GM21526 (cell line): ENCODE results near the gene NHERF1.

Experiments used
- ATAC-seq: cut with Tn5 transposase; IDR thresholded peaks from one replicate; pipeline ENCODE4 v1.9.1; 2021; ENCODE audit warnings: moderate library complexity; ENCODE audit not compliant: unreplicated experiment, low FRiP score

NHERF1 gene

GRCh38 chr17:74732042-74732867 is 16.2 kb upstream of the NHERF1 start:
- no peak for ATAC-seq

DNA sequence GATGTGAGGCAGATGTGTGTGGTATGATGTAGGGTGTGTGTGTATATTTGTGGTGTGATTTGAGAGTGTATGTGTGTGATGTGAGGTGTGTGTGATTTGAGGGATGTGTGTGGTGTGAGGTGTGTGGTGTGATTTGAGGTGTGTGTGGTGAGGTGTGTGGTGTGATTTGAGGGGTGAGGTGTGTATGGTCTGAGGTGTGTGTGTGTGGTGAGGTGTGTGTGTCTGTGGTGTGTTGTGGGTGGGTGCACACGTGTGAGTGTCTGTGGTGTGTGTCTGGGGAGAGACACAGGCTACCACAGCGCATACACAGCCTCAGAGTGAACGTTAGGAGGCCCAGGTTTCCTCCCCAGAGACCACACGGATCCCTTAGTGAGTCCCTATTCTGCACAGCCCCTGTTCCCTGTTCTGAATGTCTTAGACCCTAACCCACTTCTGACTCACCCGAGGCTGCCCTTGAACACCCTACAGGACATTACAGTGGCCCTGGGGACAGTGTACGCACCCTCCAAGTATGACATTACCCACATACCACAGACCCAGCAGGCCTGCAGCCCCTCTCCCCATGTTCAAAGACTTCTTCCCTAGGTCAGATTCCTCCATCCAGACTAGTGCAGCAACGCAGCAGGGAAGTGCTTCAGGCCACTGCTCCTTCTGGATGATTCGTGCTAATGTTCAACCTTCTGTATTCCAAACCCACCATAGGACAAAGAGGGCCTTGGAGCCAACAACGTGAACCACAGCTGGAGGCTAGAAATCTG is 14.9 kb upstream of the NHERF1 start:
- ATAC-seq: no peak

GRCh38 chr17:74734256-74734655 is 14.2 kb upstream of the NHERF1 start:
- no peak for ATAC-seq

- ATAC-seq: no peak
Observed at GRCh38 chr17:74736513-74737298, 11.7 kb upstream of the NHERF1 start, which contains the start of gene RAB37. TSS of gene RAB37 (plus strand) at chr17:74737256. CDS start at chr17:74737273, 17 bp downstream.

- no peak for ATAC-seq
Observed at GRCh38 chr17:74737299-74738050, 11.0 kb upstream of the NHERF1 start.

GRCh38 chr17:74738051-74738996 is 10.1 kb upstream of the NHERF1 start:
- peak; percentile 41 for ATAC-seq

GRCh38 chr17:74739227-74739831 is 9.1 kb upstream of the NHERF1 start:
- ATAC-seq: no peak

GRCh38 chr17:74740173-74740572 is 8.3 kb upstream of the NHERF1 start:
- no peak for ATAC-seq

DNA sequence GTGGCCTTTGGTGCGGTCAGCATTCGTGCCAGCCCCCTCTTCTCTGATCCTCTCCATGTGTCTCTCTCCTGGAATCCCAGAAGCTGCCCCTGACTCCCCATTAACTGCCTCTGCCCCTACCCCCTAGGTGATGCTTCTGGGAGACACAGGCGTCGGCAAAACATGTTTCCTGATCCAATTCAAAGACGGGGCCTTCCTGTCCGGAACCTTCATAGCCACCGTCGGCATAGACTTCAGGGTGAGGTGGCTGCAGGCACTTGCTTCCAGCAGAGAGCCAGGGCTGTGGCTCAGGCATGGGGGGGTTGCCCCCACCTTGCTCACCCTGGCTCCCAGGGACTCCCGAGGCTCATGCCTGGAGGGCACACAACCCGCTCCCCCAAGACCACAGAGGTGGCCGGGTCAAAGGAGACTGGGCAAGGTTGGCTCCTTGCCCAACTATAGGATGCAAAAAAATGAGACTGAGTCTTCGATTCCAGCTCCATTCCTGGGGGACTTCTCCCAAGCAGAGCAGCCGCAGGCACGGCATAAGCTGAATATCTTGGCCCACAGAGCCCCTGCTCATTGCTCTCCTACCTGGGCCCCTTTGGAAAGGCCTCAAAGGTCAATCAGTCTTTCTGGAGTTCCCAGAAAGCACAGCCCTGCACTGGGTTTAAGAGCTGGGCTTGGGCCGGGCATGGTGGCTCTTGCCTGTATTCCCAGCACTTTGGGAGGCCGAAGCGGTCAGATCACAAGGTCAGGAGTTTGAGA is 7.6 kb upstream of the NHERF1 start:
- no peak for ATAC-seq

DNA sequence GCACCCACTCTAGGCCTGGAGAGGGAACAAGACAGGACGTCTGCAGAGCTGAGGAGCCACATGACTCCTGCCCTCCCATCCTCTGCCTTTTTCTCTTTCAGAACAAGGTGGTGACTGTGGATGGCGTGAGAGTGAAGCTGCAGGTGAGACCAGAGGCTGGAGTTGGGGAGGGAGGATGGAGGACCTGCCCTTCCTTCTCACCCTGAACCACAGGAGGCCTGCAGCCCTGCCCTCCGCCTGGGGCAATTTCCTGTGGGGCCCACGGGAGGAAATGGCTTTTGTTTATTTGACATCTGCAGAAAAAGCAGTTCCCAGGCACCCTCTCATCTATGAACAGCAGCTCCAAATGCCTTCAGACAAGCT is 6.3 kb upstream of the NHERF1 start:
- ATAC-seq: no peak

DNA sequence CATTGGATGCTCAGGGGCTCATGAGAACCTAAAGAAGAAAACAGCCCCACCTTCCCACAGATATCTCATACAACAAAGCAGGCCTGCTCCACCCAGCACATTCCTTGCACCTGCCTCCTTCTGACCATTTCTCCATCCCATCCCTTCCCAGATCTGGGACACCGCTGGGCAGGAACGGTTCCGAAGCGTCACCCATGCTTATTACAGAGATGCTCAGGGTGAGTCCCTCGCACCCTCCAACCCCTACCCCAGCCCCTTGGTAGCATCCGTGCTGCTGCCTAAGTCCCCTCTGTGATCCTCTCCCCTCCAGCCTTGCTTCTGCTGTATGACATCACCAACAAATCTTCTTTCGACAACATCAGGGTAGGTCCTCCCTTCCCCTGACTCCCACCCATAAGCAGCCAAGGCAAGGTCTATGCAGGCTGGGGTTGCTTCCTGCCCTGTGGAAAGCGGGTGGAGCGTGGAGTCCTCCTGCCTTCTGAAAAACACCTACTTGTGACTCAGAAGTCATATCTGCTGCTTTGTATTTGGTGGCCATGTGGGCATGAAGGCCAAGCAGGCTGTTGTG is 5.4 kb upstream of the NHERF1 start:
- ATAC-seq: no peak

DNA sequence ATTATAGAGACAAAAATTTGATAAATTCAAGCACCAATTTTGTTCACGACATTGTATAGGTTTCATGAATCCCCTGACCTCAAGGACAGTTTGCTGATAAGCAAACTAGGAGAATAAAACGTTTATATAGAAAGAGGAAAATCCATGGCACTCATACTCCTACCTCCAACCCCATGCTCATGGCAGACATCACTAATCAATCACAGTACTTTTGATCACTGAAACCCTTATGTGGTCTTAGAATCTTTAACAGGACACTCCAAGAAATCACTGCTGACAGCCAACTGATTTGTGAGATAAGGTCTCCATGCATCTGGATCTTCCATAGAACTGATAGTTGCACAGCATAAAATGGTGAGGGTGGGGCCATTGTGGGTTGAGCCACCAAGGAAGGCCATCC is 4.7 kb upstream of the NHERF1 start:
- no peak for ATAC-seq

DNA sequence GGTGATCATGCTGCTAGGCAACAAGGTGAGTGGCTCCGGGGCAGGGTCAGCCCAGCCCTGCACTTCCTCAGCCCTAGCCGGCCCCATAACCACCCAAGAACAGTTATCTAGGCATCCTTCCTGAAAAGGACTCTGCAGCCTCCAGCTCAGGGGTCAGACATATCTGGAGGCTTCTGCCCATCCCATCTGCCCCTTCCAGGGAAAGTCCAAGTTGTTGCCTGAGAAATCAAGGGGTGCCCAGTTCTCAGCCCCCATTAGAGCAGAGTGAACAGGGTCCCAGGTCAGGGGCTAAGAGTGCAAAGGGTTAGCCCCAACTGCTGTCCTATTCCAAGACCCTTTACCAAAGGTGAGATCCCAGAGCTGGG is 4.1 kb upstream of the NHERF1 start:
- no peak for ATAC-seq

GRCh38 chr17:74744714-74745547 is 3.5 kb upstream of the NHERF1 start:
- no peak for ATAC-seq

GRCh38 chr17:74745548-74746177 is 2.8 kb upstream of the NHERF1 start:
- ATAC-seq: no peak

- no peak for ATAC-seq
Observed at GRCh38 chr17:74746376-74746775, 2.1 kb upstream of the NHERF1 start.

DNA sequence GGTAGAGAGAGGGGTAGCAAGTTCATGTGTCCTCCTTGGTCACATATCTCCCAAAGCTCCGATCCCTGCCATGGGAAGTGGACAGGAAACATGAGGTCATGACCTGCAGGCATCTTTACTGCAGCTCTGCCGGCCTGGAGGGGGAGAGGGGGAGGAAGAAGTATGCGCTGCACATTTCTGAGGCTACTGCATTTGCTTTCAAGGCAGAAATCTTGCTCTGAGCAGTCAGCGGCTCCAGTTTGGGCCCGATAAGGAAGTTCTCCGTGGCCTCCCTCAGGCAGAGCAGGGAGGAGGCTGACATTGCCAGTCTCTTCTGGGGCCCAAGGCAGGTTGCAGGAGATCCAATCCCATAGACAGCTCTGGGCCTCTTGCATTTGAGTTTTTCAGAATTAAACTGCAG is 1.5 kb upstream of the NHERF1 start:
- ATAC-seq: no peak
